H9 (cell line): ENCODE measurements around the gene BRS3. TPM values are rescaled to one million over a fixed set of nuclear protein-coding genes. Genes with fewer than 3 reads are reported as not detected.

Source experiments
- DNase-seq: peaks from one replicate; pipeline ENCODE4 v3.0.0-alpha.2; 2017
- H2AFZ ChIP-seq: one replicate; pipeline ENCODE4 v1.6.1; 2013; ENCODE audit warnings: mild to moderate bottlenecking, low read length, control low read depth, moderate library complexity
- H2AK5ac ChIP-seq: 2 replicates; pipeline ENCODE4 v1.6.1; 2013; ENCODE audit warnings: low read length, control low read depth, mixed read lengths; ENCODE audit not compliant: insufficient read length
- H2BK120ac ChIP-seq: one replicate; pipeline ENCODE4 v1.6.1; 2013; ENCODE audit warnings: low read depth, mild to moderate bottlenecking, low read length, control low read depth, inconsistent platforms; ENCODE audit not compliant: poor library complexity, severe bottlenecking
- H2BK12ac ChIP-seq: 2 replicates; pipeline ENCODE4 v1.6.1; 2013; ENCODE audit warnings: low read length, control low read depth, mixed read lengths, low read depth; ENCODE audit not compliant: insufficient read length
- H2BK15ac ChIP-seq: 2 replicates; pipeline ENCODE4 v1.6.1; 2013; ENCODE audit warnings: low read depth, low read length, control low read depth
- H2BK20ac ChIP-seq: one replicate; pipeline ENCODE4 v1.6.1; 2013; ENCODE audit warnings: low read depth, mild to moderate bottlenecking, low read length, control low read depth, inconsistent platforms; ENCODE audit not compliant: poor library complexity, severe bottlenecking
- H2BK5ac ChIP-seq: 2 replicates; pipeline ENCODE4 v1.6.1; 2013; ENCODE audit warnings: low read length, control low read depth, mixed read lengths; ENCODE audit not compliant: insufficient read length
- H3K14ac ChIP-seq: 2 replicates; pipeline ENCODE4 v1.6.1; 2013; ENCODE audit warnings: low read length, control low read depth; ENCODE audit not compliant: insufficient read depth
- H3K18ac ChIP-seq: 2 replicates; pipeline ENCODE4 v1.6.1; 2013; ENCODE audit warnings: low read depth, mild to moderate bottlenecking, mixed read lengths, low read length, control low read depth; ENCODE audit not compliant: insufficient read length
- H3K23ac ChIP-seq: 2 replicates; pipeline ENCODE4 v1.6.1; 2013; ENCODE audit warnings: low read length, control low read depth, mixed read lengths, low read depth; ENCODE audit not compliant: insufficient read length
- H3K23me2 ChIP-seq: 2 replicates; pipeline ENCODE4 v1.6.1; 2013; ENCODE audit warnings: low read depth, mild to moderate bottlenecking, mixed read lengths, low read length, control low read depth; ENCODE audit not compliant: insufficient read length, poor library complexity, severe bottlenecking
- H3K27ac ChIP-seq: 2 replicates; pipeline ENCODE4 v1.5.1; 2013; ENCODE audit warnings: low read length, control low read depth, mixed read lengths, low read depth; ENCODE audit not compliant: insufficient read length
- H3K27me3 ChIP-seq: 2 replicates; pipeline ENCODE4 v1.6.1; 2013; ENCODE audit warnings: low read length, control low read depth, inconsistent platforms; ENCODE audit not compliant: insufficient read depth
- H3K4ac ChIP-seq: 2 replicates; pipeline ENCODE4 v1.6.1; 2013; ENCODE audit warnings: low read depth, mild to moderate bottlenecking, control low read depth, inconsistent platforms, low read length, moderate library complexity
- H3K4me1 ChIP-seq: 2 replicates; pipeline ENCODE4 v1.6.1; 2013; ENCODE audit warnings: low read length, control low read depth, inconsistent platforms; ENCODE audit not compliant: insufficient read depth
- H3K4me2 ChIP-seq: 2 replicates; pipeline ENCODE4 v1.6.1; 2013; ENCODE audit warnings: low read length, control low read depth, mixed read lengths; ENCODE audit not compliant: insufficient read length, insufficient read depth
- H3K56ac ChIP-seq: 2 replicates; pipeline ENCODE4 v1.6.1; 2013; ENCODE audit warnings: low read depth, mild to moderate bottlenecking, mixed read lengths, low read length, control low read depth; ENCODE audit not compliant: insufficient read length
- H3K79me1 ChIP-seq: 2 replicates; pipeline ENCODE4 v1.6.1; 2013; ENCODE audit warnings: low read depth, mild to moderate bottlenecking, moderate library complexity, low read length, control low read depth, inconsistent platforms; ENCODE audit not compliant: insufficient read depth, poor library complexity, severe bottlenecking
- H3K79me2 ChIP-seq: 2 replicates; pipeline ENCODE4 v1.6.1; 2013; ENCODE audit warnings: low read length, control low read depth, inconsistent platforms; ENCODE audit not compliant: insufficient read depth
- H3K9ac ChIP-seq: 2 replicates; pipeline ENCODE4 v1.6.1; 2013; ENCODE audit warnings: low read length, control low read depth, mixed read lengths; ENCODE audit not compliant: insufficient read length; ENCODE audit errors: extremely low read depth
- H3K9me3 ChIP-seq: one replicate; pipeline ENCODE4 v1.6.1; 2013; ENCODE audit warnings: low read depth, low read length, inconsistent platforms; ENCODE audit not compliant: control insufficient read depth
- H3T11ph ChIP-seq: one replicate; pipeline ENCODE4 v1.6.1; 2013; ENCODE audit warnings: mild to moderate bottlenecking, low read length, control low read depth, inconsistent platforms
- H4K20me1 ChIP-seq: one replicate; pipeline ENCODE4 v1.6.1; 2013; ENCODE audit not compliant: control insufficient read depth, insufficient read length, insufficient read depth
- H4K5ac ChIP-seq: 2 replicates; pipeline ENCODE4 v1.6.1; 2013; ENCODE audit warnings: low read depth, mild to moderate bottlenecking, mixed read lengths, low read length, control low read depth; ENCODE audit not compliant: insufficient read length
- H4K8ac ChIP-seq: replicated peaks from 2 replicates; pipeline ENCODE4 v1.6.1; 2013; ENCODE audit warnings: low read length, control low read depth, mixed read lengths, low read depth; ENCODE audit not compliant: insufficient read length
- H4K91ac ChIP-seq: 2 replicates; pipeline ENCODE4 v1.6.1; 2013; ENCODE audit warnings: low read depth, mild to moderate bottlenecking, moderate library complexity, mixed read lengths, low read length, control low read depth; ENCODE audit not compliant: insufficient read length
- H3K27ac Mint-ChIP-seq, 3 experiments: 2 replicates in 2 of 3; 3 replicates in 1 of 3; pipeline ENCODE4 v1.8.0; 2020 to 2021; ENCODE audit warnings: mixed read lengths in 3 of 3, mild to moderate bottlenecking in 1 of 3, moderate library complexity in 1 of 3
- H3K27me3 Mint-ChIP-seq: 2 replicates; pipeline ENCODE4 v1.8.0; 2021; ENCODE audit warnings: low read depth, mild to moderate bottlenecking, moderate library complexity, mixed read lengths
- H3K36me3 Mint-ChIP-seq, 3 experiments: 2 replicates in 2 of 3; 3 replicates in 1 of 3; pipeline ENCODE4 v1.8.0; 2020 to 2021; ENCODE audit warnings: low read depth in 3 of 3, mixed read lengths in 3 of 3; ENCODE audit not compliant: insufficient read depth in 1 of 3
- H3K4me1 Mint-ChIP-seq, 2 experiments: 2 replicates each; pipeline ENCODE4 v1.8.0; 2020; ENCODE audit warnings: mixed read lengths in 2 of 2
- H3K4me3 Mint-ChIP-seq, 2 experiments: 2 replicates in 1 of 2; 3 replicates in 1 of 2; pipeline ENCODE4 v1.8.0; 2020 to 2021; ENCODE audit warnings: mild to moderate bottlenecking in 2 of 2, mixed read lengths in 2 of 2, moderate library complexity in 1 of 2
- H3K9me3 Mint-ChIP-seq, 2 experiments: 2 replicates in 1 of 2; 3 replicates in 1 of 2; pipeline ENCODE4 v1.8.0; 2020; ENCODE audit warnings: mild to moderate bottlenecking in 2 of 2, mixed read lengths in 2 of 2, moderate library complexity in 1 of 2
- WGBS: extraction: QIAGEN DNeasy Blood & Tissue Kit; methylation state at CpG from one replicate; pipeline ENCODE4 v1.1.7; 2013; ENCODE audit warnings: missing lambda C conversion rate, low lambda C conversion rate, mixed read lengths; ENCODE audit not compliant: insufficient read length; ENCODE audit errors: extremely low coverage; 5-methylcytosine and 5-hydroxymethylcytosine counted together
- total RNA-seq: library from RNA; stranded (reverse); gene quantifications from 2 replicates; pipeline ENCODE4 v1.2.1, GENCODE V29; 2021
- TF ChIP-seq, protein P1 (sequence below): fragments of 200-600 bp; sonication (generic); conservative IDR thresholded peaks from 3 replicates; pipeline ENCODE4 v1.8.0; 2021; ENCODE audit warnings: antibody characterized with exemption, mild to moderate bottlenecking

Gene BRS3
- total RNA-seq, 1 experiment from 2014 or later: not detected

DNA sequence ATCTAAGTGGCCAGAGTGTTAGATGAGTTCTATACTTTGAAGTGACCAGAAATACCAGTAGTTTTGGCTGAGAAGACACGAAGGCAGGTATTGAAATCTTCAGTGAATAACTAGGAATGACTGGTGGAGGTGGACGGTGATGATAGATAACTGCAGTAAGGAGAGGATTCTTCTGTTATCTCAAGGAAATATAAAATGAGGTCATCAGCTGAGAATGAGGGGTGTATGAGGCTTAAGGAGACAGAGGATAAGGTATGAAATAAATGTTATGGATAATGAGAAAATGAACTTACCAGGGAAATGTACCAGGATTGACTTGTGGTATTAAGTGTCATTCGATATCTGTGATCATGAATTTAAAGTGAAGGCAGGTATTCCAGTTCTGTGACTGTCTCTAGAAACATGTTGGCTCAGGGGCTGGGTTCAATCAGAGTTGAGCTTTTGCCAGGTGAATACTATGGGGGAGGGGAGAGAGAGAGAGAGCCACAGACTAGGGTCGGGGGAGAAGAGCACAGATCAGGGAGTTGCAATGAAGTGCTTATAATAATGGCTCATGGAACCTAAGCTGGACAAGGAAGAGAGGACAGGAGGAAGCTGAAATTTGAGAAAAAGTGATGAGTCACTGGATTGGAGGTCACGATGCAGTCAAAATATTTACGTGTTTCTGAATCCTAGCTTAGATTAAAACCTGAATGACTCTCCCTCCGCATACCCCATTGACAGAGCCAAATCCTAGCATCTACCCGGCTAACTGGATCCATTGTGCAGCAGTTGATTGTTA is 37.5 kb upstream of the BRS3 start:
- Histone ChIP-seq H4K91ac (no peak overlapping the region), H3K23me2 (no peaks in the 10 kb centered on the region), H4K8ac (no peak overlapping the region), H3K79me2 (no peaks in the 10 kb centered on the region), H2BK15ac (no peak overlapping the region), H3K14ac (no peak overlapping the region), H3T11ph (no peak overlapping the region), H2BK120ac (no peak overlapping the region), H3K9me3 (peaks cover 36% of the 10 kb centered on the region), H3K4me2 (no peak overlapping the region), H2BK12ac (no peak overlapping the region), H3K56ac (no peak overlapping the region), H3K4ac (no peak overlapping the region), H3K27me3 (no peaks in the 10 kb centered on the region), H4K5ac (no peak overlapping the region), H4K20me1 (no peaks in the 10 kb centered on the region), H3K27ac (no peak overlapping the region), H2BK5ac (no peak overlapping the region), H2AFZ (no peak overlapping the region), H3K18ac (no peak overlapping the region), H2BK20ac (no peak overlapping the region), H3K79me1 (no peaks in the 10 kb centered on the region), H3K4me1 (no peaks in the 10 kb centered on the region), H2AK5ac (no peak overlapping the region), H3K9ac (no peak overlapping the region), H3K23ac (no peak overlapping the region)
- Mint-ChIP-seq H3K4me1 (no peaks in the 10 kb centered on the region), H3K27ac (no peak overlapping the region), H3K27me3 (no peaks in the 10 kb centered on the region; the same call in 1 of the 2 replicates), H3K4me3 (no peak overlapping the region), H3K9me3 (peaks cover 11 to 16% of the 10 kb centered on the region in 2 experiments), H3K36me3 (peaks cover 0 to 5% (median 2%) of the 10 kb centered on the region in 3 experiments; a peak in 4 of 7 replicates)
- no peak for DNase-seq
- no CpG with 5 or more reads among the region's 8 CpGs for WGBS
- TF ChIP-seq, protein P1, sequence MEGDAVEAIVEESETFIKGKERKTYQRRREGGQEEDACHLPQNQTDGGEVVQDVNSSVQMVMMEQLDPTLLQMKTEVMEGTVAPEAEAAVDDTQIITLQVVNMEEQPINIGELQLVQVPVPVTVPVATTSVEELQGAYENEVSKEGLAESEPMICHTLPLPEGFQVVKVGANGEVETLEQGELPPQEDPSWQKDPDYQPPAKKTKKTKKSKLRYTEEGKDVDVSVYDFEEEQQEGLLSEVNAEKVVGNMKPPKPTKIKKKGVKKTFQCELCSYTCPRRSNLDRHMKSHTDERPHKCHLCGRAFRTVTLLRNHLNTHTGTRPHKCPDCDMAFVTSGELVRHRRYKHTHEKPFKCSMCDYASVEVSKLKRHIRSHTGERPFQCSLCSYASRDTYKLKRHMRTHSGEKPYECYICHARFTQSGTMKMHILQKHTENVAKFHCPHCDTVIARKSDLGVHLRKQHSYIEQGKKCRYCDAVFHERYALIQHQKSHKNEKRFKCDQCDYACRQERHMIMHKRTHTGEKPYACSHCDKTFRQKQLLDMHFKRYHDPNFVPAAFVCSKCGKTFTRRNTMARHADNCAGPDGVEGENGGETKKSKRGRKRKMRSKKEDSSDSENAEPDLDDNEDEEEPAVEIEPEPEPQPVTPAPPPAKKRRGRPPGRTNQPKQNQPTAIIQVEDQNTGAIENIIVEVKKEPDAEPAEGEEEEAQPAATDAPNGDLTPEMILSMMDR: no peak
